ENCODE measurements around the gene RASGRP3.

RASGRP3 gene

DNA sequence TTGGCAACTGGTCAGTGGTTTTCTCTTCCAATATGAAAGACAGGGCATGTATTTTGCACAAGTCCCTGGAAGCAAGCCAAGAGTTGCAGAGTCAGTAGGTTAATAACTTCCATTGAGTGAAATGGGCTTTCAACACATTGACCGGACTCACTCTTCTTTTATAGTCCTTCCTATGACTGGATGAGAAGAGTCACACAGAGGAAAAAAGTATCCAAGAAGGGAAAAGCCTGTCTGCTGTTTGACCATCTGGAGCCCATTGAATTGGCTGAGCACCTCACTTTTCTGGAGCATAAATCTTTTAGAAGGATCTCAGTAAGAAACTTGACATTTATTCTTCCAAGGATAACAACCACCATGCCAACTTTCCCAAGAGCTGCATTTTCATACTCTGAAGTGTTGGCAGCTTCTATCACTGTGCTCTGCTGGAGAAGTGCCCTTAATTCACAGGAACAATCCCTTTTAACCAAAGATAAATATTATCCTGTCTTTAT lies 45.4 kb downstream of the RASGRP3 start:
- no peak for DNase-seq
- no peaks in the 10 kb centered on the region for H3K36me3 ChIP-seq
- TF ChIP-seq, protein P1, sequence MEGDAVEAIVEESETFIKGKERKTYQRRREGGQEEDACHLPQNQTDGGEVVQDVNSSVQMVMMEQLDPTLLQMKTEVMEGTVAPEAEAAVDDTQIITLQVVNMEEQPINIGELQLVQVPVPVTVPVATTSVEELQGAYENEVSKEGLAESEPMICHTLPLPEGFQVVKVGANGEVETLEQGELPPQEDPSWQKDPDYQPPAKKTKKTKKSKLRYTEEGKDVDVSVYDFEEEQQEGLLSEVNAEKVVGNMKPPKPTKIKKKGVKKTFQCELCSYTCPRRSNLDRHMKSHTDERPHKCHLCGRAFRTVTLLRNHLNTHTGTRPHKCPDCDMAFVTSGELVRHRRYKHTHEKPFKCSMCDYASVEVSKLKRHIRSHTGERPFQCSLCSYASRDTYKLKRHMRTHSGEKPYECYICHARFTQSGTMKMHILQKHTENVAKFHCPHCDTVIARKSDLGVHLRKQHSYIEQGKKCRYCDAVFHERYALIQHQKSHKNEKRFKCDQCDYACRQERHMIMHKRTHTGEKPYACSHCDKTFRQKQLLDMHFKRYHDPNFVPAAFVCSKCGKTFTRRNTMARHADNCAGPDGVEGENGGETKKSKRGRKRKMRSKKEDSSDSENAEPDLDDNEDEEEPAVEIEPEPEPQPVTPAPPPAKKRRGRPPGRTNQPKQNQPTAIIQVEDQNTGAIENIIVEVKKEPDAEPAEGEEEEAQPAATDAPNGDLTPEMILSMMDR (IDR thresholded peaks at IDR 0.05; ENCODE audit: low read depth, low read length), result no peak
- peaks cover 6% of the 10 kb centered on the region for H3K27me3 ChIP-seq
- H3K9me3 ChIP-seq, result no peaks in the 10 kb centered on the region
- no peaks in the 10 kb centered on the region for H3K4me1 ChIP-seq
- H3K4me3 ChIP-seq (ENCODE audit: low read depth, low read length), result no peak overlapping the region

DNA sequence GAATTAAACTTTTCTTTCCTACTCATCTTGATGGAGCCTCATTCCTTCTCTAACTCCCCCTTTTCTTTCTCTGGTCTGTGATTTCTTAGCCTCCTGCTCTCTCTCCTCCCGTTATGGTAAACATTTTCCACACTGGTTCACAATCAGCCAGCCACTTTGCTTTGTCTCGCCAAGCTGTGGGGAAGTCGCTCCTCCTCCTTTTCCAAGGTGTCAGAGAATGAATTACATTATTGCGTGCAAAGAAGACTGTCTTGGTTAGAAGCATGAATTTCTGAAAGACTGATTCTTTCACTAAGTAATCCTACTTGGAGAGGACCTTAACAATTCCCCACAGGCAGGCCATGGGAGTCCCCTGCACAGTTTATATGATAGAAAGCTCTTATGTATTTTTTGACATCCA lies 46.1 kb downstream of the RASGRP3 start:
- DNase-seq, result no peak

DNA sequence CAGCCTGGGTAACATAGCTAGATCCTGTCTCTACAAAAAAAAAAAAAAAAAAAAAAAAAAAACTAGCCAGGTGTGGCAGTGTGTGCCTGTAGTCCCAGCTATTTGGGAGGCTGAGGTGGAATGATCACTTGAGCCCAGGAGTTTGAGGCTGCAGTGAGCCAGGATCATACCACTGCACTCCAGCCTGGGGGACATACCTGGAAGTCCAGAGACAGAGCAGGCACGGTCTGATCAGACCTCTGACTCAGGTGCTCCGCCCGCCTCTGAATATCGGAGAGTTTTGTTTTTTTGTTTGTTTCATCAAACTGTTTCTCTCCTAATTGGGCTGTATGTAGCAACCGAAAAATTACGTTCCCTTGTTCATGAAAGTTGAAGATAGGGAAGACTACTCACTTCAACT lies 49.2 kb downstream of the RASGRP3 start:
- DNase-seq, result no peak
- Histone ChIP-seq H3K36me3 (no peaks in the 10 kb centered on the region), H3K4me1 (no peaks in the 10 kb centered on the region), H3K27me3 (peaks cover 11% of the 10 kb centered on the region), H3K4me3 (ENCODE audit: low read depth, low read length) (no peak overlapping the region), H3K9me3 (no peaks in the 10 kb centered on the region)
- TF ChIP-seq, protein P1 (IDR thresholded peaks at IDR 0.05; ENCODE audit: low read depth, low read length), result no peak

More for the DNA sequence above, 46.1 kb downstream of the RASGRP3 start:
- Histone ChIP-seq H3K4me1 (no peaks in the 10 kb centered on the region), H3K4me3 (ENCODE audit: low read depth, low read length) (no peak overlapping the region), H3K9me3 (no peaks in the 10 kb centered on the region), H3K27me3 (peaks cover 6% of the 10 kb centered on the region), H3K36me3 (no peaks in the 10 kb centered on the region)
- TF ChIP-seq, protein P1 (IDR thresholded peaks at IDR 0.05; ENCODE audit: low read depth, low read length), result no peak

DNA sequence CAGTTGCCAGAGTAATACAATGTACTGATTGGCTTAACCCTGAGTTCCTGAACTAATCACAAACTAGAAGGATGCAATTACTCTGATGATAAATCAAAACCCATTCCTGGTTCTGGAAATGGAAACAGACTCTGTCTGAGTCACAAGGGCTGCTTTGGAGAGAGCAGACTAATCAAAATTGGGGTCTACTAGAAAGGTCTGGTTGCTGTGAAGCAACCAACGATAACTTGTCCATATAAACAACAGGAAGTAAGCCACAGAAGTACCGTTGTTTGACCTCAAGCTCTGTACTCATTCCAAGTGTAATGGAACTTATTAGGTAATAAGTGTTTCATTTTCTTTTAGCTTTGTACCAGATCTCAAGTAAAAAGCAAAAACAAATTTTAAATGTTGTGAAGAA lies 49.7 kb downstream of the RASGRP3 start:
- DNase-seq, result no peak
- TF ChIP-seq, protein P1 (IDR thresholded peaks at IDR 0.05; ENCODE audit: low read depth, low read length), result no peak
- H3K9me3 ChIP-seq, result no peaks in the 10 kb centered on the region
- no peaks in the 10 kb centered on the region for H3K36me3 ChIP-seq
- H3K4me1 ChIP-seq, result no peaks in the 10 kb centered on the region
- H3K27me3 ChIP-seq, result peaks cover 11% of the 10 kb centered on the region
- H3K4me3 ChIP-seq (ENCODE audit: low read depth, low read length), result no peak overlapping the region

DNA sequence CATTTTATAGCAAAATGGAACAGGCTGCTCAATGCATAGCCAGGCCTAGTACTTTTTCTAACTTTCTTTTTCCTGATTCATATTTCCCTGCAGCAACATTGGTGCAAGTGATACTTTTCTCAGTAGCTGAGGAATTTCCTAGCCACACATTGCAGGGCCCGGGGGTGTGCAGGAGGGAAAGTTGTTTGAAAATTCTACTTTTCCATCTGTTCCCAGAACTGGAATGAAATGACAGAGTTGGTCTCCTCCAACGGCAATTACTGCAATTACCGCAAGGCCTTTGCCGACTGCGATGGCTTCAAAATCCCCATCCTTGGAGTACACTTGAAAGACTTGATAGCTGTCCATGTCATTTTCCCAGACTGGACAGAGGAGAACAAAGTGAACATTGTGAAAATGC lies 50.5 kb downstream of the RASGRP3 start:
- peaks cover 11% of the 10 kb centered on the region for H3K27me3 ChIP-seq

DNA sequence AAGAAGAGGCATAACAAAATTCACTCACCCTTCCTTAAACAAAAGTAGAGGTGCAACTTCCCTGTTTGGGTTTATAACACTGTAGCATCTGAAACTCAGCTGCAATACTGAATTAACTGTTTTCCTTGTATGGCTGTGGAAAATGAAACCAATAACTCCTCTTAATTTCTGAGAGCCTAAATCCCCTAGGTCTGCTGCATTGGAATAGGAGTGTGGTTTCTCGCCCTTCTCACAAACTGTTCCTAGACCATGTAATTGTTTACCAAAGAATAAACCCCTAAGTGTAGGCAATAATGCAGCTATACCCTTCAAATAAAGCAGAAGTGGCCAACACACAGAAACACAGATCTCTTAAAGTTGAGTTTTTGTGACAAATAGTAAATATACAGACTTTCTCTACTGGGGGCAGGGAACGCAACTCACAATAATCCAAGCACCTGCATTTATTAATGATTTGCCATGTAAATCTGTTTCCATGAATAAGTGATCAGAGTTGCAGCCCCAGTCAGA lies 52.0 kb downstream of the RASGRP3 start:
- peaks cover 9% of the 10 kb centered on the region for H3K27me3 ChIP-seq
- H3K4me1 ChIP-seq, result no peaks in the 10 kb centered on the region
- no peaks in the 10 kb centered on the region for H3K36me3 ChIP-seq
- TF ChIP-seq, protein P1 (IDR thresholded peaks at IDR 0.05; ENCODE audit: low read depth, low read length), result no peak
- no peak for DNase-seq
- no peak overlapping the region for H3K4me3 ChIP-seq (ENCODE audit: low read depth, low read length)
- H3K9me3 ChIP-seq, result no peaks in the 10 kb centered on the region

More for the DNA sequence above, 50.5 kb downstream of the RASGRP3 start:
- H3K4me1 ChIP-seq, result no peaks in the 10 kb centered on the region
- TF ChIP-seq, protein P1 (IDR thresholded peaks at IDR 0.05; ENCODE audit: low read depth, low read length), result no peak
- no peaks in the 10 kb centered on the region for H3K9me3 ChIP-seq
- H3K4me3 ChIP-seq (ENCODE audit: low read depth, low read length), result no peak overlapping the region
- DNase-seq, result no peak
- H3K36me3 ChIP-seq, result no peaks in the 10 kb centered on the region

Measured in BE2C (cell line).